Measurements from ENCODE around the gene CA6.
"Not testable (repeated sequence)": the region's sequence is repeated elsewhere in the genome, so short reads cannot be mapped to it uniquely, and the experiment has no call there.

DNA sequence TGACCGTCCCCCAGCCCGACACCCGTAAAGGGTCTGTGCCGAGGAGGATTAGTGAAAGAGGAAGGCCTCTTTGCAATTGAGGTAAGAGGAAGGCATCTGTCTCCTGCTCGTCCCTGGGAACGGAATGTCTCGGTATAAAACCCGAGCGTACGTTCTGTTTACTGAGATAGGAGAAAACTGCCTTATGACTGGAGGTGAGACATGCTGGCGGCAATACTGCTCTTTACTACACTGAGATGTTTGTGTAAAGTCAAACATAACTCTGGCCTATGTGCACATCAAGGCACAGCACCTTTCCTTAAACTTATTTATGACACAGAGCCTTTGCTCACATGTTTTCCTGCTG, 56.5 kb downstream of the CA6 start:
- TF ChIP-seq, protein P1, sequence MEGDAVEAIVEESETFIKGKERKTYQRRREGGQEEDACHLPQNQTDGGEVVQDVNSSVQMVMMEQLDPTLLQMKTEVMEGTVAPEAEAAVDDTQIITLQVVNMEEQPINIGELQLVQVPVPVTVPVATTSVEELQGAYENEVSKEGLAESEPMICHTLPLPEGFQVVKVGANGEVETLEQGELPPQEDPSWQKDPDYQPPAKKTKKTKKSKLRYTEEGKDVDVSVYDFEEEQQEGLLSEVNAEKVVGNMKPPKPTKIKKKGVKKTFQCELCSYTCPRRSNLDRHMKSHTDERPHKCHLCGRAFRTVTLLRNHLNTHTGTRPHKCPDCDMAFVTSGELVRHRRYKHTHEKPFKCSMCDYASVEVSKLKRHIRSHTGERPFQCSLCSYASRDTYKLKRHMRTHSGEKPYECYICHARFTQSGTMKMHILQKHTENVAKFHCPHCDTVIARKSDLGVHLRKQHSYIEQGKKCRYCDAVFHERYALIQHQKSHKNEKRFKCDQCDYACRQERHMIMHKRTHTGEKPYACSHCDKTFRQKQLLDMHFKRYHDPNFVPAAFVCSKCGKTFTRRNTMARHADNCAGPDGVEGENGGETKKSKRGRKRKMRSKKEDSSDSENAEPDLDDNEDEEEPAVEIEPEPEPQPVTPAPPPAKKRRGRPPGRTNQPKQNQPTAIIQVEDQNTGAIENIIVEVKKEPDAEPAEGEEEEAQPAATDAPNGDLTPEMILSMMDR (conservative IDR thresholded peaks at IDR 0.05), result not testable (repeated sequence)
- peak; percentile 37; the same call in 1 of the 2 replicates for TF ChIP-seq ZFX (IDR thresholded peaks at IDR 0.05)

Measured in C4-2B (cell line).